Fibroblast of skin of right quadriceps (primary cell): ENCODE results near the gene NEK7.
A peak's percentile ranks its signal among the peaks of the same experiment; 100 is the strongest.
"Not testable (repeated sequence)": the region's sequence is repeated elsewhere in the genome, so short reads cannot be mapped to it uniquely, and the experiment has no call there.

Experiments
- DNase-seq: peaks from one replicate; pipeline ENCODE4 v3.0.0-alpha.2; 2013

Gene NEK7

DNA sequence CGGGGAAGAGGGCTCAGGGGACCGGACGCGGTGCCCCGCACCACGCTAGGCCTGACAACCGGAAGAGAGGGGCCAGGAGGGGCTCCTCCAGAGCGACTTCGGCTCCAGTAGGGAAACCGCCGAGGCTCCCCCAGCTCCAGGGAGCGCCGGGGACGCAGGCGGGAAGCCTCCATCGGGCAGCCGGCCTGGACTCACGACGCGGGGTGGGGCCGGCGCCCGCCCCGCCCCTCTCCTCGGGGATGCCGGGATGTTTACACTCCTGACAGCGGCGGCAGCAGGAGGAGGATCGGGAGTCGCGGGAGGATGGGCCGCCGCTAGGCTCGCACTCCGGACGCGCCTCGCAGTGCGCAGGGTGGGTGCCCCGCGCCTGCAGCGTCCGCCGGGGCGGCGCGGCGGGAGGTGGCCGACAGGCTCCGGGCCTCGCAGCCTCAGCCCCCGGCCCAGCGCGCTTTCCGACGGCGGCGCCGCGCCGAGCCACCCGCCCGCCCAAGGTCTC, at the start of gene NEK7:
NEK7 (plus strand) TSS at position 254 of the 496 bp plus-strand sequence. CDS start 75,583 bp downstream, outside the sequence.
- peak; percentile 89 for DNase-seq

DNA sequence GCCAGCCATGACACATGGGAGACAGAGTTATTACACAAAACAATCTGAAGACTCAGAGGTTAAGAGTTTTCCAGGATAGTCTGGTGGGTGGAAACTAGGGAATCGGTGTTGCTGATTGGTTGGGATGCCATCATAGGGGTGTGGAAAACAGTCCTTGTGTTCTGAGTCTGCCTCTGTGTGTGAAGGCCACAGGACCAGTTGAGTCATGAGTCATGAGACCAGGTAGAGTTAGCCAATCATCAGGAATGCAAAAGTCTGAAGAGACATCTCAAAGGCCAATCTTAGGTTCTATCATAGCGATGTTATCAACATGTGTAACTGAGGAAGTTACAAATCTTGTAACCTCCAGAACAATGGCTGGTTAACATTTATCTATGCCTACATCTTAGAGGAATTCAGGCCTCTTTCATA, 49.7 kb upstream of the NEK7 start:
- peak; percentile 68 for DNase-seq

DNA sequence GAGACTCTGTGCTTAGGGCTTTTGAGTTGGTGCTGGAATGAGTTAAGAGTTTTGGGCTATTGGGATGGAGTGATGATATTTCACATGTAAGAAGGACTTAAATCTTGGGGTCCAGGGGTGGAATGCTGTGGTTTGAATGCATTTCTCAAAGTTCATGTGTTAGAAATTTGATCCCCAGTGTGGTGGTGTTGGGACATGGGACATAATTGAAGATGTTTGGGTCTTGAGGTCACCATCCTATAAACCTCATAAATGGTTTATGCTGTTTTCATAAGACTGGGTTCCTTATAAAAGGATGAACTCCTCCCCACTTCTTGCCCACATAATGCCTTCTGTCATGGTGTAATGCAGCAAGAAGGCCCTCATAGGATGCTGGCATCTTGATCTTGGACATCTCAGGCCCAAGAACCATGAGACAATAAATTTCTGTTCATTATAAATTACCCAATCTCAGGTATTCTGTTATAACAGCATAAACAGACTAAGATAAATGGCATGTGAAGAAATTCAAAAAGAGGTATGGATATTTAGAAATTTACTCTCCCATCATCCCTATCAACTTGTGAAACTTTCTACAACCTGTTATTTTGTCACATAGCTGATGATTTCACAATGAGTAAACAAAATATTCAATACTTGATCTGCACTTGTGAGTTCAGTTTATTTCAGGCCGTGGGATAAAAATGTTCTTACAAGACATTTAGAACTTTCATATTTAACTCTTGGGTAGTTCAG, 48.0 kb upstream of the NEK7 start:
- DNase-seq, result peak; percentile 83

DNA sequence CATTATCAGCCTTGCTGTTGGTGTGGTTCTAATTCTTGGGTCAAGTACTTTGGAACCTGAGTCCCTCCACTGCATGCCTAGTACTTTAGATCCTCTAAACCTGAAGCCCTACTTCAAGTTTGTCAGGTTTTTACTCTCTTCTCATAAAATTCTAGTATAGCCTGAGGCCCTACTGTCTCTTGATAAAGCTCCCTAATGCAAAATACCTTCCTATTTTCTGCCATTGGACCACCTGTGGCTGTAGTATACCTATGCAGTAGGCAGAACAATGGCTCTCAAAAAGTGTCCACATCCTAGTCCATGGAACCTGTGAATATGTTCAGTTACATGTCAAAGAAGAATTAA, 47.5 kb upstream of the NEK7 start:
- DNase-seq, result no peak

DNA sequence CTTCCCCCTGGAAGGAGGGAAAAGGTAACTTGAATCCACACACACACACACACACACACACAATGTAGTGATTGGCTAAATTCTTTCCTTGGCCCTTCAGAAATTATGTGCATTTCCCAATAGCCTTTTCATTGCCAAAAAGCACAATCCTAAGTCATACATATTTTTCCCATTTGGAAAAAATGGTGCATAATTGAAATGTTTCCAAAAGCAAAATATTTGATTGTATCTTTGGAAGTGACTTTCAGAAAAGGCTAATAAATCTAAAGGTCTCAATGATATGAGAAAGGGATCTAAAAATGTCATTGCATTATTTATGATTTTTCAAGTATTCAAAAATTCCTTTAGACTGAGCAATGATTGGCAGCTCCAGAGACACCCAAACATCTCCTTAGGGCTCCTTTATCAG, 43.5 kb upstream of the NEK7 start:
- peak; percentile 97 for DNase-seq

DNA sequence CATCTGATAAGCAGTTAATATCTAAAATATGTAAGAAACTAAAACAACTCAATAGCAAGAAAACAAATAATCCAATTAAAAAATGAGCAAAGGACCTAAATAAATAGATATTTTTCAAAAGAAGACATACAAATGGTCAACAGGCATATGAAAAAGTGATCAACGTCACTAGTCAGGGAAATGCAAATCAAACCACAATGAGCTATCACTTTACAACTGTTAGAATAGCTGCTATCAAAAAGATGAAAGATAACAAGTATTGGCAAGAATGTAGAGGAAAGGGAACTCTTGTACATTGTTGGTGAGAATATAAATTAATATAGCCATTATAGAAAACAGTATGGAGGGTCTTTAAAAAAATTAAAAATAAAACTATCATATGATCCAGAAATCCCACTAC, 40.7 kb upstream of the NEK7 start:
- no peak for DNase-seq

DNA sequence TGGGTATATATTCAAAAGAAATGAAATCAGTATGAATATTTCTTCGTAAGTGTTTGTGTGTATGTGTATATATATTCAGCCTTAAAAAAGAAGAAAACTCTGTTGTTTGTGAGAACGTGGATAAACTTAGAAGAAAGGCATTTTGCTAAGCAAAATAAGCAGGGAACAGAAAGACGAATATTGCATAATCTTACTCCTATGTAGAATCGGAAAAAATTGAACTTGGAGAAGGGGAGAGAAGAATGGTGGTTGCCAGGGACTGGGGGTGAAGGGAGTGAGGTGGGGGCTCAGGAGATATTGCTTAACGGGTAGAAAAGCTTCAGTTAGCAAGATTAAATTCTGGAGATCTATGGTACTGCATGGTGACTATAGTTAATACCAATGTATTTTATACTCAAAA, 40.3 kb upstream of the NEK7 start:
- no peak for DNase-seq

DNA sequence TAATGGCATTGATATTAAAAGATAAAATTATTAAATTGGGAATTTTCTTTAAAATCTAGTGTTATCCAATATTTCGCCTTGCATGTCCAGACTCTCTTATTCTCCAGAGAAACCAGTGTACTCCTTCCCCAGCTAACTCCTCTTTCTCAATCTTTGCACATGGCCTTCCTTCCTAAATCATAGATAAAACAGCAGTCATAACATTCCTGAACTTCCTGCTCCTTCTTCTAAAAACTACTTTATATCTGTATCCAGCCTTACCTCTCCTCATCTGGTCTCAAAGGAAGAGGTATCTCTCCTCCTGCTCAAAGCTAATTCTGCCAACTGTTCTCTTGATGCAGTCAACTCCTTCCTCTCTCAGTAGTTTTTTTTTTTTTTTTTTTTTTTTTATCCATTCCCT, 39.5 kb upstream of the NEK7 start:
- peak; percentile 35 for DNase-seq

DNA sequence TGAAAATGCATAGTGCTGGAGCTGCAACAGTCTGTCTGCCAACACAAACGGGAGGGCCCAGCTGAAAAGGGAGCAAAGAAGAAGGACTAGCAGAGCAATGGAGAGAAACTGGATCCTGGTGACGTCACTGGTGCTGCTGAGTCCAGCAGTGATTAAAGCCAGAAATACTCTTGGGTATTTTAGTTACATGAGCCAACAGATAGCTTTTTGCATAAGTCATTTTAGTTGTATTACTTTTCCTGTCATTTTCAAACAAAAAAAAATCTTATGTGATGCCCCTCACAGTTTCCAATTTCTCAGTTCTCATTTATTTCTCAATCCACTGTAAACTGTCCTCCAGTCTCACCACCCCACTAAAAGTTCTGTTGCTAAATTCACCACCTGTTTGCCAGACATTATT, 38.7 kb upstream of the NEK7 start:
- peak; percentile 97 for DNase-seq

DNA sequence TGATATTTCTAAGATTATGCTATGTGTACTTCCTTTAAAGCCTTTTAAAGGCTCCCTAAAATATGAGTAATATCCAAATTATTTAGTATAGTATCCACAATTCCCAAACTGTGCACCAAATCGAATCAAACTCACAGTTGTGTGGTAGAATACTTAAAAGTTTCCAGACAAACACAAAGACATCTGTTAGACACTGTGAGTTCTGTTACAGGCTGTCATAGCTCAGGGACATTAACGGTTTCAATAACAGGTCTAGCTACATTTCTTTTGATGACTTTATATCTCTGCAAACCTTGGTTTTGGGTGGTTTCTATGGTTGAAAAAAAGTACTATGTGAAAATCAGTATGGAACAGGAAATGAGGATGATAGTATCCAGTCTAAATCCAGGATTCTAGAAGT, 36.9 kb upstream of the NEK7 start:
- peak; percentile 51 for DNase-seq

DNA sequence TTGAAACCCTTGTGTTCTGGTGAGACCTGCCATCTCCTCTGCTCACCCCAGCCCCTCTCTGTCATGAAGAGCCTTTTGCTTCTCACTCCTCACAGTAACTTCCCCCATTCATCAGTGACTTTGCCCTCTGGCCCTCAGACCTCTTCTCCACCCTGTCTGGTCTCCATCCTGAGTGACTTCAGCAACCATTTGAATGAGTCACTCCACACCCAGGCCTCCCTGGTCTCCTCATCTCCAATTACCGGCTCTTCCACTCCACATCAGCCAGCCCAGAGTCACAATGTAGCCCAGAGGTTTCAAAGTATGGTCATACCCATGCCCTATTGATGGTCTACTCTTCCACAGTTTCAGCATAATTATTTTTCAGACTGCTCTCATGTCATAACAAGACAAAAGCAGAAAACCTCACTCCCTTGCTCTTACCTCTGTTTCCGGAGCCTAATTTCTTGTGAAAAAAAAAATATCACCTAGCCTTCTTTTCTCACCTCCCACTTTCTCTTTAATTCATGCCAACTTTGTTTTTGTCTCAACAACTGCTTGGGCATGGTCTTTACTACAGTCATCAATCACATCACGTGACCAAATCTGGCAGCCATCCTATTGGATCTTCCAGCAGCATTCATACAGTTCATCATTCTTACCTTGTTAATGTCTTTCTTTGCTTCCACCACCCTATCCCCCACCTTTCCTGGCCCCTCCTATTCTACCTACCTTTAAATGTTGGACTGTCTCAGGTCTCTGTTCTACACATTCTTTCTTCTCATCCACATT, 35.6 kb upstream of the NEK7 start:
- DNase-seq, result peak; percentile 90

DNA sequence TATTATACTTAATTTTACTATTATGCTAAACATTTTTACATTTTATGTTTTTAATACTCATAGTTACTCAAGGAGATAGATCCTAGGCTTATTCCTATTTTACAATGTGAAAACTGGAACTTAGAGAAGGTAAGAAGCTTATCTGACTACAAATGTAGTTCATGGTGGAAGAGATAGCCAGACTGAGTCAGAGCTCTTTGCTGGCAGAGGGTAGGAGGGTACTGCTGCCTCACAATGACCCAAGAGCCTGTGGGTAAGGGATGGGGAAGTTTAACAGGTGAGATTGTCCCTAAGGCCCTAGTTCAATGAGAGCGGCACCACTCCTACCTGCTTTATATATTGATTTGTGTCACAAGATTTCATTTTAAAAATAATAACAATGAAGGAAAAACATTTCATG, 34.1 kb upstream of the NEK7 start:
- DNase-seq, result no peak

DNA sequence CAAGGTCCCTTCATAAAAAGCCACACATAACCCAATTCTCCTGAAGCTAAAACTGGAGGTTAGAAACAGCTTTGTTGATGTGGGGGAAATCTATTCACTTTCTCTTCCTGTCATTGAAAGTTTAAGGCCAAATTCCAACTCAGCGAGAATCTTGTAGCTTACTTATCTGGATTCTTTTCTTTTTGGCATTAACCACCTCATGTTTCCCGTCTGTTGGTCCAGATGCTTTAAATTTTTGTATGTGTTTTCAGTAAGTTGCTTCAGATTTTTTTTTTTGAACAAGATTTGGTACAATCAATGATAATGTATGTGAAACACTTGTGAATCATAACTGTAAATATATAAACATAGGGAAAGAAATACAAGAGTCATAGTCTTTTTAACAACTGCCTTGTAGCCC, 33.7 kb upstream of the NEK7 start:
- peak; percentile 94 for DNase-seq

DNA sequence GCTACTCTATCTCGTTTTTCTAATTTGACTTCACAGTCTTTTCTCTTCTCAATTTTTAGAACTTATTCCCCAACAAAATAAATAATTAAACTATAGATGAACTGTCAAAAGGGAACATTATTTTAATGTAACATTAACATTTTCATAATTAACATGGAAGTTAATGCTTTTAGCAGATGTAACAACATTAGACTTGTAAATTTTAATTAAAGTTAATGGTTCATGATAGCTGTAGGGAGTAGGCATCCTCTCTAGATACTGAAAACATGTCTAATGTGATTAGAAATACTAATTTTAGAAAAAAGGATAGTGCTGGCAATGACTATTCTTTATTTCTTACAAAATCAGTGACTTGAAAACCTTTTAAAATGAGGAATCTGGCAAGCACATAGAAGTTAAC, 32.1 kb upstream of the NEK7 start:
- no peak for DNase-seq

DNA sequence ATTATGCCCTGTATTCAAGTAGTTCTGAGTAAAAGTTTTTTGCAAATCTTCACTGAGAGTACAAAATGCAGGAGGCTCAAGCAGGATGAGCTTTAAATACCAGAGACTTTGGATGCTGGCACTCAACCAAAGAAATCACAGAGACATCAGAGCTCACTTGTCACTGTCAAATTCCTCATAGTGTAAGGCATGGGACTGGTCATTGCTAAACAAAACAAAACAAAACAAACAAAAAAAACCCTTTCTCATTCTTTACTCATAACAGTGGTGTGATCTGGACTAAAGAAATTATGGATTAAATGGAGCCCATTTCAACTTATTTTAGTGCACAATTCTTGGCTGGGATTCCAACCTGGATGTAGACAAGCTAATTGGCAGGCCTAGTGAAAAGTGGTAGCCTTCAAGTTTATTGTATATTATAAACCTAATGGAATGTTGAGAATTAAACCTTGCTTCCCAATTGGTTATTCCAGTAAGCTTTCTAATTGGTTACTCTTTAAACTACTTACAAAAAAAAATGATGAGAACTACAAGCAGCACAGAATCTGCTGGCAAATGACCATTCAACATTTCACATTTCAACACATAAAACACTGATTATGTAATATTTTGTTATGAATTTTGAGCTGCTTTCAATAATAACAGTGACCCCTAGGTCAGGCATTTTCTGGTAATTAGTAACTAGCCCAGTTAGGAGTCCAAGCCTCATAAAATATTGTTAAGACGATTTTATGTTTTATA, 30.6 kb upstream of the NEK7 start:
- DNase-seq, result peak; percentile 82

DNA sequence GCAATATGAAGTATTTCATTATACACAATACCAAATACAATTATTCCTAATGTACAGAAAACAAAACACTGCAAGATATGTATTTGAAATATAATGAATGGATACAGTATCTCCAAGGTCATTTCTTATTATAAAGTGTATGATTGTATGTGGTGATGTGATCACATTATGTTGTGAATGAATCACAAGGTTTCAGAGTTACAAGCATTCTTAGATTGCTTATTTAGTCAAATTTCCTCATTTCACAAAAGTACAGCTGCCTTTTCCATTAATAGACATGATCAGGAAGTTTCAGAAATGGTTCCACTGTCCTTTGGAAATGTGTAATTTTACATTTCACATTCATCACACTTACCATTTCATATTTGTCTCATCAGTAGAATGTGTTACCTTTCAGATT, 28.3 kb upstream of the NEK7 start:
- DNase-seq, result no peak

DNA sequence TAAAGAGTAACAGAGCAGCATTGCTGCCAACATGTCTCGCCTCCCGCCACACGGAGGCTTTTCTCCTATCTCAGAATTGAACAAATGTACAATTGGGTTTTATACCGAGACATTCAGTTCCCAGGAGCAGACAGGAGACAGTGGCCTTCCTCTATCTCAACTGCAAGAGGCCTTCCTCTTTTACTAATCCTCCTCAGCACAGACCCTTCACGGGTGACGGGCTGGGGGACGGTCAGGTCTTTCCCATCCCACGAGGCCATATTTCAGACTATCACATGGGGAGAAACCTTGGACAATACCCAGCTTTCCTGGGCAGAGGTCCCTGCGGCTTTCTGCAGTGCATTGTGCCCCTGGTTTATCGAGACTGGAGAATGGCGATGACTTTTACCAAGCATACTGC, 26.7 kb upstream of the NEK7 start:
- DNase-seq, result not testable (repeated sequence)

DNA sequence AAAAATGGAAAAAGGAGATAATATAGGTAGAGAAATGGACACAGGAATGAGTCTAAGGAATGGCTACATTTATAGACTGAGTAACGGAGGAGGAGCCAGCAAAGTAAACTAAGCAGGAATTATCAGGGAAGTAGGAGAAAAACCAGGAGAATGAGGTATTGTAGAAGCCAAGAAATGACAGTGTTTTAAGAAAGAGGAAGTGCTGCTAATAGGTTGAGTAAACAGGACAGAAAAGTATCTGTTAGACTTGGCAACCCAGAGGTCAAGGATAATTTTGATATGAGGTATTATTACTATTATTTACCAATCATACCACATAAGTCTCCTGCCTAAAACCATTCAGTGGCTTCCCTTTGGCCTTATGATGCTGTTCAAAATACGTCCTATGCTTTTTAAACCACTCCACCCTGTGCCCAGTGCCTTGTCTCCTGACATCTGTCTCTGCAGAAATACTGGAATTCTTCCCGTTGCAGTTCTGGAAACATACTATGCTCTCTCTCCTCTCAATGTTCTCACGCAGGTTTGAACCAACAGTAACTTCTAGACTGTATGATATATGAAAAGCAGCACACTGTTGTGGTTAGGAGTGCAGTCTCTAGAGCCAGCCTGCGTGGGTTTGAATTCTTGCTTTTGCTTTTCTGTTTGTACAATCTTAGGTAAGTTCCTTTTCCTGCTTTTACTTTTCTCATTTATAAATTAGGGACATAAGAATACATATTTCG, 24.6 kb upstream of the NEK7 start:
- no peak for DNase-seq

DNA sequence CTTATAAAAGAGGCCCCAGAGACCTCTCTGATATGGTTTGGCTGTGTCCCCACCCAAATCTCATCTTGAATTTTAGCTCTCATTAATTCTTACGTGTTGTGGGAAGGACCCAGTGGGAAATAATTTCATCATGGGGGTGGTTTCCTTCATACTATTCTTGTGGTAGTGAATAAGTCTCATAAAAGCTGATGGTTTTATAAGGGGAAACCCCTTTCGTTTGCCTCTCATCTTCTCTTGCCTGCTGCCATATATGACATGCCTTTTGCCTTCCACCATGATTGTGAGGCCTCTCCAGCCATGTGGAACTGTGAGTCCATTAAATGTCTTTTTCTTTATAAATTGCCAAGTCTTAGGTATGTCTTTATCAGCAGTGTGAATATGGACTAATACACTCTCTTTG, 22.5 kb upstream of the NEK7 start:
- DNase-seq, result no peak

DNA sequence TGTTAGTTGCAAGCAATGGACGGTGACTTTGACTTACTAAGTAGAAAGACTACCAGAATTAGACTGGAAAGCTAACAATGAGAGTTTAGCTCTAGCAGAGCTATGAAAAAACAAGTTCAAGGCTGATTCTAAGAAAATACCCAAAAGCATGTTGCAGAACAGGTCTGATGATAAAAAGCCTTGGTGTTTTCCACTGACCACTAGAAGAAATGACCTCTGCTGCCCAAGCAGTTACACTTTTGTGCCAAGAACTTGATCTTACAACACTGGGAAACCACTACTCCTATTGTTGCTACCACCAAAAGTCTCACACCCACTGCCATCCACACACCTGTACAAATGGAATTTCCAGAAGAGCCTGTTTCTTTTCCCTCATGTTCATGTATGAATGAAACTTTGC, 21.4 kb upstream of the NEK7 start:
- no peak for DNase-seq

DNA sequence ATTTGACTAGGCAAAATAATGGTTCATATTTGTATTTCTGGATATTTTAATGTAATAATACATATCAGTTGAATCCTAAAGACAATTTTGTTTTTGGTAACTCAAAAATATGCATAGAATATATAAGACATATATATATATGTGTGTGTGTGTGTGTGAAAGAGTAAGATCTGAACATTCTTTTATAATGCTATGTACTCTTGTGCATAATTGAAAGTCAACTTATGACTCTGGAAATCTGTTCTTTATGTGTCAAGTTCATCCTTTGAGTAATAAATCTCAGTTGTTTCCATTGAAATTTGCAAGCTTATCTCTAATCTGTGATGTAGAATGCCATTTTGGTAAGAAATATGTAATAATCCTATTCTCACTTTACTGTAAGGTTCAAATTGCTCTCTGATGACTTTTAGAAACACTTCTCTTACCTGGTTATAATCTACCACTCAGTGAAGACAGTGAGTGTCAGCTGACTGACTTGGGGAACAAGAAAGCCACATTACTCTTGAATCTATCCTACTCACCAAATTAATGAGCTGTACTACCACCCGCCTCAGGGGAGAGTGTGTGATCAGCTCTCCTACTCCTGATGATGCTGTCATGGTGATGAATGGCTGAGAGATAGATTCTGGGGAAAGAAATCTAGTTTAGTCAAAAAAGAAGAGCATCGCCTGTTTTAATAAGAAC, 15.0 kb upstream of the NEK7 start:
- DNase-seq, result no peak

DNA sequence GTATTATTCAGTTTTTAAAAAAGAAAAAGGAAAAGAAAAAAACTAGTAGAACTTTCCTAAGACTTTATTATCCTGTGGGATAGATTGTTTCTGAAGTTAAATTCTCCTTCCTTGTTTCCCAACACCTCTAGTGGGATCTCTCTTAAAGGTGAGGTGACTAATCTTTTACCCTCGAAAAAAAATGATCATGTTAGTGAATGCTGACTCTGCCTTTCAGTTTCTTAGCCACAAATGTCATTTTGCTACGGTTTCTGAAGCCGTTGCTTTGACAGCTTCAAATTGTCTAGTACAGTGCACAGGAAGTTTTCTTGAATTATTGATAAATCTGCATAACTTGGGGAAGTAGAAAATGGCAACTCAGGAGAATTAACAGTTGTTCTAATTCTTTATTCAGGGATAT, 13.0 kb upstream of the NEK7 start:
- DNase-seq, result no peak
